Measurements from ENCODE around the gene SMIM43.
"Not testable (repeated sequence)": the region's sequence is repeated elsewhere in the genome, so short reads cannot be mapped to it uniquely, and the experiment has no call there.

Gene SMIM43

GRCh38 chr4:121733942-121734341 lies 31.0 kb downstream of the SMIM43 start:
- no peak for DNase-seq

- DNase-seq, result not testable (repeated sequence)
Measured at GRCh38 chr4:121729753-121730152, 35.2 kb downstream of the SMIM43 start.

GRCh38 chr4:121728798-121729226 lies 36.2 kb downstream of the SMIM43 start:
- DNase-seq, result no peak

GRCh38 chr4:121728066-121728465 lies 36.9 kb downstream of the SMIM43 start:
- DNase-seq, result no peak

- peak; percentile 44 for DNase-seq
Measured at GRCh38 chr4:121726642-121727268, 38.2 kb downstream of the SMIM43 start.

- no peak for DNase-seq
Measured at GRCh38 chr4:121724671-121725070, 40.3 kb downstream of the SMIM43 start.

GRCh38 chr4:121721700-121722099 lies 43.3 kb downstream of the SMIM43 start:
- no peak for DNase-seq

GRCh38 chr4:121720109-121720508 lies 44.9 kb downstream of the SMIM43 start:
- DNase-seq, result no peak

- no peak for DNase-seq
Measured at GRCh38 chr4:121717680-121718237, 47.2 kb downstream of the SMIM43 start.

- no peak for DNase-seq
Measured at GRCh38 chr4:121714548-121714947, 50.4 kb downstream of the SMIM43 start.

GRCh38 chr4:121712783-121713182 lies 52.2 kb downstream of the SMIM43 start:
- no peak for DNase-seq

- no peak for DNase-seq
Measured at GRCh38 chr4:121712001-121712651, 52.8 kb downstream of the SMIM43 start.

GRCh38 chr4:121711263-121712000 lies 53.5 kb downstream of the SMIM43 start:
- DNase-seq, result peak; percentile 77

- DNase-seq, result no peak
Measured at GRCh38 chr4:121709766-121710405, 55.1 kb downstream of the SMIM43 start.
